DND-41 (cell line): ENCODE data around the gene SENP7.

Experiments
- ATAC-seq: fragments of 200-7000 bp; cut with Tn5 transposase; 3 replicates; pipeline ENCODE4 v1.9.1; 2021; ENCODE audit warnings: low read depth; ENCODE audit not compliant: insufficient read depth
- DNase-seq: peaks from one replicate; pipeline ENCODE4 v3.0.0-alpha.2; 2020
- H2AFZ ChIP-seq: 2 replicates; pipeline ENCODE4 v1.6.0; 2012; ENCODE audit warnings: low read depth, low read length
- H3K27ac ChIP-seq: 2 replicates; pipeline ENCODE4 v1.5.1; 2012; ENCODE audit warnings: low read length, inconsistent platforms
- H3K27me3 ChIP-seq: fragments of 200-600 bp; sonication (generic); 2 replicates; pipeline ENCODE4 v1.6.0; 2012; ENCODE audit warnings: low read length, mild to moderate bottlenecking, inconsistent platforms; ENCODE audit not compliant: insufficient read depth, poor library complexity
- H3K36me3 ChIP-seq: 2 replicates; pipeline ENCODE4 v1.5.1; 2012; ENCODE audit warnings: low read length, inconsistent platforms; ENCODE audit not compliant: insufficient read depth
- H3K4me1 ChIP-seq: 2 replicates; pipeline ENCODE4 v1.5.1; 2012; ENCODE audit warnings: mild to moderate bottlenecking, low read length; ENCODE audit not compliant: insufficient read depth
- H3K4me2 ChIP-seq: 2 replicates; pipeline ENCODE4 v1.6.0; 2012; ENCODE audit warnings: mild to moderate bottlenecking, moderate library complexity, low read length, inconsistent platforms; ENCODE audit not compliant: insufficient read depth
- H3K4me3 ChIP-seq, 2 experiments: fragments of 200-600 bp in 1 of 2; shearing (Covaris generic) in 1 of 2; 2 replicates each; pipeline ENCODE4 v1.5.1; 2012 to 2016; ENCODE audit warnings: inconsistent platforms in 2 of 2, low read length in 2 of 2, mild to moderate bottlenecking in 2 of 2, low read depth in 1 of 2, moderate library complexity in 1 of 2
- H3K79me2 ChIP-seq: 2 replicates; pipeline ENCODE4 v1.6.0; 2012; ENCODE audit warnings: low read length, inconsistent platforms; ENCODE audit not compliant: insufficient read depth
- H3K9ac ChIP-seq: 2 replicates; pipeline ENCODE4 v1.6.0; 2012; ENCODE audit warnings: low read depth, mild to moderate bottlenecking, inconsistent platforms, low read length, moderate library complexity
- H3K9me3 ChIP-seq: 2 replicates; pipeline ENCODE4 v1.5.1; 2012; ENCODE audit warnings: low read length, moderate library complexity, mild to moderate bottlenecking, inconsistent platforms; ENCODE audit not compliant: insufficient read depth, severe bottlenecking
- H4K20me1 ChIP-seq: 2 replicates; pipeline ENCODE4 v1.6.0; 2012; ENCODE audit warnings: low read length; ENCODE audit not compliant: insufficient read depth
- EZH2 ChIP-seq: IDR thresholded peaks from 3 replicates; pipeline ENCODE4 v1.6.1; 2012; ENCODE audit warnings: borderline replicate concordance, low read depth, mild to moderate bottlenecking, moderate library complexity, low read length, inconsistent platforms; ENCODE audit not compliant: severe bottlenecking
- TF ChIP-seq, protein P1 (sequence below): IDR thresholded peaks from 2 replicates; pipeline ENCODE4 v1.5.1; 2012; ENCODE audit warnings: borderline replicate concordance, low read length, moderate library complexity, mild to moderate bottlenecking; ENCODE audit not compliant: poor library complexity, severe bottlenecking; ENCODE audit errors: extremely low read depth

SENP7 gene

DNA sequence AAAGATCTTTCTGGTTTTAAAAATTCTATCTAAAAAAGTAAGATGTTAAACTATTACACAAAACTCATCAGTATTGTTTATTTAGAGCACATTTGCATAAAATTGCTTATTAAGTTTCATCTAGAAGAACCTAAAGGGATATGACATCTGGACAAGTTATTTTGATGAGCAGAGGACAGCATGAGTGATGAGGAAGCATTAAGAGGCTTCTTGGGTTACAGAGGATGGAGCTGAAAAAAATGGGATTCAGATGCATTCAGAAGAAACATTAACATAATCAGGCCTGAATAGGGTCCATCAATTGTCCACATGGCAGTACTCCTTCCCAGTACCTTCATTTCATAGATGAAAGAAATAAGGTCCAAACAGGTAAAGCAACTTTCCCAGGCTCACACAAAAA is 234.3 kb downstream of the SENP7 start:
- no peaks in the 10 kb centered on the region for H3K27me3 ChIP-seq
- no peaks in the 10 kb centered on the region for H3K79me2 ChIP-seq
- H3K9me3 ChIP-seq, result no peaks in the 10 kb centered on the region
- ATAC-seq (no peak), DNase-seq (no peak)
- no peak overlapping the region for H3K4me2 ChIP-seq
- no peak overlapping the region for H2AFZ ChIP-seq
- H3K4me1 ChIP-seq, result no peaks in the 10 kb centered on the region
- H3K36me3 ChIP-seq, result no peaks in the 10 kb centered on the region
- no peak overlapping the region for H3K9ac ChIP-seq
- TF ChIP-seq, protein P1, sequence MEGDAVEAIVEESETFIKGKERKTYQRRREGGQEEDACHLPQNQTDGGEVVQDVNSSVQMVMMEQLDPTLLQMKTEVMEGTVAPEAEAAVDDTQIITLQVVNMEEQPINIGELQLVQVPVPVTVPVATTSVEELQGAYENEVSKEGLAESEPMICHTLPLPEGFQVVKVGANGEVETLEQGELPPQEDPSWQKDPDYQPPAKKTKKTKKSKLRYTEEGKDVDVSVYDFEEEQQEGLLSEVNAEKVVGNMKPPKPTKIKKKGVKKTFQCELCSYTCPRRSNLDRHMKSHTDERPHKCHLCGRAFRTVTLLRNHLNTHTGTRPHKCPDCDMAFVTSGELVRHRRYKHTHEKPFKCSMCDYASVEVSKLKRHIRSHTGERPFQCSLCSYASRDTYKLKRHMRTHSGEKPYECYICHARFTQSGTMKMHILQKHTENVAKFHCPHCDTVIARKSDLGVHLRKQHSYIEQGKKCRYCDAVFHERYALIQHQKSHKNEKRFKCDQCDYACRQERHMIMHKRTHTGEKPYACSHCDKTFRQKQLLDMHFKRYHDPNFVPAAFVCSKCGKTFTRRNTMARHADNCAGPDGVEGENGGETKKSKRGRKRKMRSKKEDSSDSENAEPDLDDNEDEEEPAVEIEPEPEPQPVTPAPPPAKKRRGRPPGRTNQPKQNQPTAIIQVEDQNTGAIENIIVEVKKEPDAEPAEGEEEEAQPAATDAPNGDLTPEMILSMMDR, result no peak
- TF ChIP-seq EZH2, result no peak
- H3K4me3 ChIP-seq, result no peak overlapping the region
- no peak overlapping the region for H3K27ac ChIP-seq
- H4K20me1 ChIP-seq, result no peaks in the 10 kb centered on the region
